DND-41 (cell line): ENCODE measurements around the gene MAB21L4.

Experiments
- CTCF ChIP-seq: IDR thresholded peaks from 2 replicates; pipeline ENCODE4 v1.5.1; 2012; ENCODE audit warnings: borderline replicate concordance, low read length, moderate library complexity, mild to moderate bottlenecking; ENCODE audit not compliant: poor library complexity, severe bottlenecking; ENCODE audit errors: extremely low read depth
- EZH2 ChIP-seq: IDR thresholded peaks from 3 replicates; pipeline ENCODE4 v1.6.1; 2012; ENCODE audit warnings: borderline replicate concordance, low read depth, mild to moderate bottlenecking, moderate library complexity, low read length, inconsistent platforms; ENCODE audit not compliant: severe bottlenecking

DNA sequence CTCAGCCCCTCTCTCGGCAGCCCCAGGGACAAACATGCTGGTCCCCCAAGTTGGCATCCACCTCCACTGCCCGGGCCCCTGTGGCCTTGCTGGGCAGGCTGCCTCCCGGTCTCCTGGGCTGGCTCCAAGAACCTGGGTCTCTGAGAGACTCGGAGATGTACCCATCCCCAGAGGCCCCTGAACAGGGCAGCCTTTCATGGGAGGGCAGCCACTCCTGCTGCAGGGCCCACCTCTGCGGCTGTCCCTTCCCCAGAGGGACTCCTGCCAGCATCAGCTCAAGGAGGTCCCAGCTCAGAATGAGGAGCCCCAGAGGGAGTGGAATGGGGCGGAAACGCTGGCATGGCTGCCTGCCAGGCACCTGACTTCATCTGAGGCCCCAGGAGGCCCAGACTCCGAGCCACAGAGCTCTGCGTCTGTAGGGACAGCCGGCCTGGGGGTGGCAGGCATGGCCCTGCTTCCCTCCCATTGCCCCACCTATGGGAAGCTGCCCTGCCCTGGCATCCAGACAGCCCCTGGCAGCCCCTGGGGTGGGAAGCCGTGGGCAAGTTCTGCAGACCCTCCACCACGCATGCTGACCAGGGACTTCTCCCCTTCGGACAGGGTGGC is 9.3 kb upstream of the MAB21L4 start:
- TF ChIP-seq CTCF (no peak), EZH2 (no peak)
